CD4-positive, alpha-beta T cell treated with Interleukin-12 subunit alpha and Interleukin-12 subunit beta, for 1 hour (primary cell): Measurements from ENCODE around the gene MTFR1L.
A peak's percentile ranks its signal among the peaks of the same experiment; 100 is the strongest.

Experiments
- DNase-seq: peaks from one replicate; pipeline ENCODE4 v3.0.0-alpha.2; 2020

Gene MTFR1L

DNA sequence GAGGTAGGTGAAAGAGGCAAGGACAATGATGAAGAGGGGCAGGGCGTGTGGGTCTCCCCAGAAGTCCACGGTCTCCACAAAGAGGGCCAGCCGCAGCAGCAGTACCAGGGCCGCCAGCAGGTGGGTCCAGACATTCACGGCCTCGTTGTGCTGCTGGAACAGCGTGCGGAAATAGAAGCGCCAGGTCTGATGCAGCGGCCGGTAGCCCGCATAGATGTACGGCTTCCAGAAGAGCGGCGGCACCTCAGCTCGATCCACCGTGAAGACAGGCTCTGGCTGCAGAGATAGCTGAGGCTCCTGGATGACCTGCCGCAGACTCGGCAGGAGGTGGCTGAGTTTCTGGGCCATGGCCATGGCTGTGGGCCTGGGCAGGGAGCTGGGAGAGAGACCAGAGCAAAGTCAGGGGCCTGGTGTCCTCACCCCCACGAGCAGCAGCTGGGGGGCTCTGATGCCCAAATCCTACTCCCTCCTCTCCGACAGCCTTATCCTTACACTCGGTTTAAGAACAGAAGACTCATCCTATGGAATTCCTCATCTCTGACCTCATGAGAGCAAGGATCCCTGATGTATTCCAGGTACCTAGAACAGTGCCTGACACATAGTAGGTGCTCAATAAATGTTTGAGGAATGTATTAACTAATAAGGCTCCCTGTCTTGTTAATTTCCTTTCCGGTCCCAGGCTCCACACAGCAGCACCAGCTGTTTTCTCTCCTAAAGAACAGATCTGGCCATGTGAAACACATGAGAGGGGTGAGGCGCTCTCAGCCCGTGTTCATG is 43.9 kb downstream of the MTFR1L start:
- no peak for DNase-seq

DNA sequence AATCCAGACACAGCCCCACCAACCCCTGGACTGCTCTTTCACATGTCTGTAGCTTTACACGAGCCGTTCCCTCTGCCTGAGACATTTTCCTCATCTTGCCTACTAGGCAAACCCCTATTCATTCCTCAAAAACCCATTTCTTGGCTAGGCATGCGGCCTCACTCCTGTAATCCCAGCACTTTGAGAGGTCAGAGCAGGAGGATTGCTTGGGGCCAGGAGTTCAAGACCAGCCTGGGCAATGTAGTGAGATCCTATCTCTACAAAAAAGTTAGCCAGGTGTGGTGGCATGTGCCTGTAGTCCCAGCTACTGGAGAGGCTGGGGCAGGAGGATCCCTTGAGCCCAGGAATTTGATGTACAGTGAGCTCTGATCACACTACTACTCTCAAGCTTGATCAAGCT is 44.7 kb downstream of the MTFR1L start:
- no peak for DNase-seq

- DNase-seq: no peak
Measured at GRCh38 chr1:25866288-25866687, 46.5 kb downstream of the MTFR1L start.

DNA sequence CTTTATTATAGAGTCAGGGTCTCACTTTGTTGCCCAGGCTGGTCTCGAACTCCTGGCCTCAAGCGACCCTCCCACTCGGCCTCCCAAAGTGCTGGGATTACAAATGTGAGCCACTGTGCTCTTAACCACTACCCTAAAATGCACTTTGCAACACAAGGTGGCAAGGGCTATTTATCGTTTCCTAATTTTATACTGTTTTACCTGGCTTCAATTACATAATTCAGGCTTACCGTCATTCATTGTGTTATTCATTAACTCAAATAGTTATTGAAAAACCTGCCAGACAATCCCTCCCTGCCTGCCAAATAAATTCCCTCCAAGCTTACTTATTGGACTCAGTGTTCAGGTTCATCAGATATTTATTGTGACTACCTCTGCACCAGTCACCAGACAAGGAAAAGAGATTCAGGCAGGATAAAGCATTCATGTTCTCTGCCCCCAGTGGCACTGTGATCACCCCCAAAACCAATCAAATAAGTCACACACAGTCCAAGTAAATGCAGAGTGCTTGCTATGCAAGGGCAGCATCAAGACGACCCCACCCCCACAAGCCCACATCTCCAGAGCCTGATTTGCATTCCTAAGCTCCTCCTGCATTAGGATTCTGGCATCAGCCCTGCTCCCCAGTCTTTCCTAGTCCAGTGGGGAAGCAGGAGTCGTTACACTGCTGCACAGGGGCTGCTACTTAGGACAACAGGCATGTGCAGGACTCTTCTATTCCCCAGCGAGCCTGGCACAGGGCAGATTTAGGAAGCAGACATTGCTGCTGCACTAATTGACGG is 47.6 kb downstream of the MTFR1L start:
- no peak for DNase-seq

- DNase-seq: no peak
Measured at GRCh38 chr1:25869909-25870606, 50.3 kb downstream of the MTFR1L start.

DNA sequence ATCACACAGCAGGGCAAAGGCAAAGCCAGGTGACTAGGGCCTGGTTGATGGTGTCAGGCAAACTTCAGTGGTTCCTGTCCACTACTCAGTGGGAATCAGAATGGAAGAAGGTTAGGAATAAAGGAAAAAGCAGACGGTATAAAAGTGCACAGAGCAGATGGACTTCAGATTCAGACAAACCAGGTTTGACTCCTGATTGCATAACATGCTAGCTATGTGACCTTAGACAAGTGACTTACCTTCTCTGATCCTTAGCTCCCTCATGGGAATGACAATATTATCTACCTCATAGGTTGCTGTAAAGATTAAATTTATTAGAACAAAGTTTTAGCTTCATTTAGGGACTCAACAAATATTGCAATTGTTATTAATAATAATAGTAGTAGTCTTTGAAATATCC is 50.9 kb downstream of the MTFR1L start:
- DNase-seq: no peak

GRCh38 chr1:25871086-25871703 is 51.4 kb downstream of the MTFR1L start:
- no peak for DNase-seq

DNA sequence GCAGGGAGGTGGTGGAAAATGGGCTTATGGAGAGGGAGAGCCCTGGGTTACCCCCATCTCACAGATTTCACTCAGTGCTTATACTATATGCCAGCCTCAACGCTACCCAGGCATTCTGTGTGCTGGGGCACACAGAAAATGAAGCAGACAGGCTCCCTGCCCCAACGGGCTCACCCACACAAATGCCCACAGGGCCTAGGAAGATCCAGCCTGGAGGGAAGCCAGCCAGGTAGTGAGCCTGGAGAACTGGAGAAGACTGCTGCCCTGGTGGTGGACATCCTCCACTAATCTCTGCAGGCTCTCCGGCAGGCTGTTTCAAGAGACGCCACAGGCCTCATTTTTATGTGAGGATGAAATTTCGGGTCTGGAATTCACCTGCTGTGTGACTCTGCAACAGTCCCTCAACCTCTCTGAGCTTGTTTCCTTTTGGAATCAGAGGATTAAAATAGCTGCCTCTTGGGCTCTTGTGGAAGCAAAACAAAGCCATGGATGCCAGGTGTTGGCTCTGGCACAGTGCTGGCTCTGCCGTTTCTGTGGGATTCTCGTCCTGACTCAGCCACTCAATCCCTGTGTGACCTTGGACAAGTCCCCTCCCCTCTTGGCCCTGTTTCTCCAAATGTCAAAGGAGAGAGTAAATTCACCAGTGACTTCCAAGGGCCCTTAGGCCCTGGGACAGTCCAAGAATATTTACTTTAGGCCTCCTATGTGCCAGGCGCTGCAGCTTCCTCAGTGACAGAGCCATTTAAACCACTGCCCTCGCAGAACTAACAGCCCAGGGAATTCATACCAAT is 52.1 kb downstream of the MTFR1L start:
- DNase-seq: no peak

DNA sequence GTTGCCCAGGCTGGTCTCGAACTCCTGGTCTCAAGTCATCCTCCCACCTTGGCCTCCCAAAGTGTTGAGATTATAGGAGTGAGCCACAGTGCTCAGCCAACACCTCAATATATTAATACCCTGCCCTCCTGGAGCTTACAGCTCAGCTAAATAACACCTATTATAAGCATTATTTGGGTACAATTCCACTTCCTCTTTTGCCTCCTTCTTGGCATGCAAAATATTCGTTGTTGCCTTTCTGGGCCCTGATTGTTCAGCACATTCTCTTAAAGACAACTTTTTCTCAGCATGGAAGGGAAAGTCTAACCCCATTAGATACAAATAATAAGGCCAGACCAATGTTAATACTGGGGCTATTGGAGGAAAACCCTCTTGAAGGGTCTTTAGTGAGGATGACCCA is 53.0 kb downstream of the MTFR1L start:
- DNase-seq: no peak

DNA sequence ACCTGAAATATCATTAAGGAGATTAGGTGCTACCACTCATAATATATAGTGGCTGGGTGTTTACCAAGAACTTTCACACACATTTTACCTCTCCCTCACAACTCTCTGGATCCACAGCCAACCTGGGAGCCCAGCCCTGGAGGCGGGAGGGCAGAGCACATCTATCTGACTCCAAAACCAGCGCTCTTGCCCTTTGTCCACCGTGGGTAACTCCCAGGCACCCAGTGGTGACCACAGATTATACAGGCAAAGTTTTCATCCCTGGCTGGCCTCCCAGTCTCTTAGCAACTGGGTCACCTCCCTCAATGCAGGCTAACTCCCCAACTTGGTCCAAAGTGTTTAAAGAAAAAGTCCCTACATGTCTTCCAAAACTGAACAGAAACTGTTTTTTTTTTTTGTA is 53.4 kb downstream of the MTFR1L start:
- no peak for DNase-seq

DNA sequence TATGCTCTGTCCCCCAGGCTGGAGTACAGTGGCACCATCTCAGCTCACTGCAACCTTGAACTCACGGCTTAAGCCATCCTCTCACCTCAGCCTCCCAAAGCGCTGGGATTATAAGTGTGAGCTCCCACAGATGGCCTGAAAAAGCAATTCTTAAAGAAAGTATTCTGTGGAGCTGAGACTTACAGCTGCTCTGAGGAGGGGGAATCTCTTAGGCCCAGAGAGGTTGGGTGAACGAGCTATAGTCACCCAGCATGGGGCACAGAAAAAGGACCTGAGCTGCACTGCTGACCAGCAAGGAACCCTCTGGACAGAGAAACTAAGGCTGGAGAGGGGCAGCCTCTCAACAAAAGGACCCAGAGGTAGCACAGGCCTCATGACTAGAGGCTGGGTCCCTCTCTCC is 54.5 kb downstream of the MTFR1L start:
- no peak for DNase-seq

- no peak for DNase-seq
Measured at GRCh38 chr1:25874635-25875153, 54.9 kb downstream of the MTFR1L start.

GRCh38 chr1:25875154-25875855 is 55.6 kb downstream of the MTFR1L start, which contains the start of gene PAQR7:
TSS of gene PAQR7 (minus strand) at chr1:25875708. CDS start at chr1:25863839, 11,869 bp downstream.
- peak; percentile 68 for DNase-seq

GRCh38 chr1:25875856-25876692 is 56.3 kb downstream of the MTFR1L start:
- DNase-seq: peak; percentile 31

GRCh38 chr1:25876693-25877077 is 56.9 kb downstream of the MTFR1L start:
- DNase-seq: no peak

GRCh38 chr1:25877155-25877554 is 57.4 kb downstream of the MTFR1L start:
- no peak for DNase-seq

DNA sequence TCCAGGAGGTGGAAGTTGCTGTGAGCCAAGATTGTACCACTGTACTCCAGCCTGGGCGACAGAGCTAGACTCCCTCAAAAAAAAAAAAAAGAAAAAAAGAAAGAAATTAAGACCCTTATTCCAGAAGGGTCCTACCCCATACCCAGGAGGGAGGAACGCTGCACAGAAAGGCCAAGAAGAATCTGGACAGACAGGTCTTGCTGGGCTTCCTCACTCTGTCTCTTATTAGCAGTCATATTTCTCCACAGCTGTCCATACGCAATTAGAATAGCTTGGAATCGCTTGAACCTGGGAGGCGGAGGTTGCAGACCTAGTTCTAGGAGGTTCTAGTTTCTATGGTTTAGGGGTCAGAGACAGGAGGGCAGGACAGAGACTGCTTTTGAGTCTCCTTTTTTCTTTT is 58.9 kb downstream of the MTFR1L start:
- DNase-seq: no peak

DNA sequence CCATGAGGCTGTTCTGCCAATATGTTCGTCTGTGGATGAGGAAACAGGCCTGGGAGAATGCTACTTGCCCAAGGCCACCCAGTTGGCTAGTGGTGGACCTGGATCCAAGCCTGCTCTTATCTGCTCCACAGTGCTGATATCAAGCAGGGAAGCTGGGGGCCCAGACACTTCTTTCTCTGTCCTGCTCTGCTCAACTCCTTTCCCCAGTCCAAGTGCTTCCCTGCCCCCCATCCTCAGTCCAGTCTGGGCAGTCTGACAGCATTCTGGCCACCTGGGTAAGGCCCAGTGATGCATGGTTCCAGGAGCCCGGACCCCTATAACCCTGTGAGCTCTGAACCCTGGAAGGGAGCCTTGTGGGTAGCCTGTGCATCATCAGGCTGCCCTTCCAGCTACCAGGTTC is 59.9 kb downstream of the MTFR1L start:
- no peak for DNase-seq

DNA sequence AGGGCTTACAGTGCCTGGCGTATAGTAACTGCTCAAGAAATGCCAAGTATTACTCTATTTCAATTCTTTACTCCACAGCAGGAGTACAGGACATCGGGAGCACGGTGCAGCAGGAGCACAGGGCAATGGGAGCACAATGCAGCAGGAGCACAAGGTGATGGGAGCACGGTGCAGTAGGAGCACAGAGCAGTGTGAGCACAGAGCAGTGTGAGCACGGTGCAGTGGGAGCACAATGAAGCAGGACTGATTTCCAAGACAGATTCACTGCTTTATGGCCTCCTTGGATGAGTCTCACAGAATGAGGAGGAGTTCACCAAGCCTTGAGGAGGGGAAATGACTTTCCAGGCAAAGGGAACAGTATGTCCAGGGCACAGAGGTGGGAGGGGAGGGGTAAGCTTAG is 60.8 kb downstream of the MTFR1L start:
- DNase-seq: no peak

GRCh38 chr1:25881266-25881665 is 61.5 kb downstream of the MTFR1L start:
- no peak for DNase-seq
